SK-N-SH (cell line): ENCODE data around the gene SYNE1. TPM values are rescaled to one million over a fixed set of nuclear protein-coding genes. Genes with fewer than 3 reads are reported as not detected.

Experiments used
- CTCF ChIA-PET: fragments of 300-600, 350-600 bp; formaldehyde crosslinking; extraction: SDS; loops from one replicate; lab custom pipeline; 2021; lab: Yijun Ruan, JAX
- POLR2A ChIA-PET: fragments of 350-600 bp; sonication (Branson Sonifier 250); formaldehyde crosslinking; extraction: SDS; loops from one replicate; lab custom pipeline; 2020; ENCODE audit warnings: antibody characterized with exemption, inconsistent platforms; lab: Yijun Ruan, JAX
- DNase-seq: peaks from one replicate; pipeline ENCODE4 v3.0.0; 2012
- H2AFZ ChIP-seq: fragments of 200-600 bp; sonication (generic); 2 replicates; pipeline ENCODE4 v1.8.1; 2016; ENCODE audit warnings: antibody characterized with exemption, mild to moderate bottlenecking, low read depth
- H3F3A ChIP-seq: fragments of 200-600 bp; sonication (generic); replicated peaks from 2 replicates; pipeline ENCODE3; 2016; ENCODE audit warnings: antibody characterized with exemption, mild to moderate bottlenecking; ENCODE audit not compliant: insufficient read depth
- H3K27ac ChIP-seq, 2 experiments: fragments of 200-500 bp in 1 of 2; fragments of 200-600 bp in 1 of 2; sonication (Bioruptor generic) in 1 of 2; sonication (generic), shearing (Covaris generic) in 1 of 2; 2 replicates each; pipeline versions ENCODE4 v1.5.1 to v1.6.1; 2014 to 2016; ENCODE audit warnings: low read depth in 2 of 2, inconsistent platforms in 1 of 2, low read length in 1 of 2, mild to moderate bottlenecking in 1 of 2, mixed read lengths in 1 of 2
- H3K27me3 ChIP-seq: fragments of 200-600 bp; sonication (generic), shearing (Covaris generic); 2 replicates; pipeline ENCODE4 v1.6.1; 2016; ENCODE audit warnings: mixed run types; ENCODE audit not compliant: insufficient read depth
- H3K36me3 ChIP-seq, 2 experiments: fragments of 200-500 bp in 1 of 2; fragments of 200-600 bp in 1 of 2; sonication (Bioruptor generic) in 1 of 2; sonication (generic) in 1 of 2; replicated peaks in 1 of 2; 2 replicates each; pipeline versions ENCODE3 to v1.5.1; 2014 to 2016; ENCODE audit warnings: low read length in 1 of 2, mild to moderate bottlenecking in 1 of 2; ENCODE audit not compliant: insufficient read depth in 2 of 2, control insufficient read depth in 1 of 2
- H3K4me1 ChIP-seq, 2 experiments: fragments of 200-500 bp in 1 of 2; fragments of 200-600 bp in 1 of 2; sonication (Bioruptor generic) in 1 of 2; sonication (generic), shearing (Covaris generic) in 1 of 2; 2 replicates each; pipeline versions ENCODE4 v1.5.1 to v1.6.1; 2014 to 2016; ENCODE audit warnings: low read depth in 1 of 2, low read length in 1 of 2, mixed run types in 1 of 2; ENCODE audit not compliant: insufficient read depth in 2 of 2, control insufficient read depth in 1 of 2
- H3K4me2 ChIP-seq: fragments of 200-600 bp; sonication (generic), shearing (Covaris generic); 2 replicates; pipeline ENCODE4 v1.6.1; 2017; ENCODE audit warnings: mixed run types
- H3K4me3 ChIP-seq, 2 experiments: fragments of 200-500 bp in 1 of 2; fragments of 200-600 bp in 1 of 2; sonication (Bioruptor generic) in 1 of 2; sonication (generic), shearing (Covaris generic) in 1 of 2; 2 replicates each; pipeline versions ENCODE4 v1.5.1 to v1.8.1; 2014 to 2016; ENCODE audit warnings: low read depth in 2 of 2, inconsistent platforms in 1 of 2, low read length in 1 of 2, mild to moderate bottlenecking in 1 of 2, mixed read lengths in 1 of 2, moderate library complexity in 1 of 2
- H3K79me2 ChIP-seq: fragments of 200-600 bp; sonication (generic); 2 replicates; pipeline ENCODE4 v1.8.1; 2017; ENCODE audit warnings: mild to moderate bottlenecking; ENCODE audit not compliant: insufficient read depth
- H3K9ac ChIP-seq: fragments of 200-600 bp; sonication (generic); 2 replicates; pipeline ENCODE4 v1.6.1; 2017; ENCODE audit warnings: mixed run types
- H3K9me2 ChIP-seq: fragments of 200-600 bp; sonication (generic); 2 replicates; pipeline ENCODE4 v1.6.1; 2017; ENCODE audit warnings: mixed run types
- H3K9me3 ChIP-seq: fragments of 200-600 bp; sonication (generic); 2 replicates; pipeline ENCODE4 v1.6.1; 2017; ENCODE audit warnings: mixed run types, mild to moderate bottlenecking, moderate library complexity
- H4K20me1 ChIP-seq: fragments of 200-600 bp; sonication (generic); 2 replicates; pipeline ENCODE4 v1.6.1; 2017; ENCODE audit warnings: mild to moderate bottlenecking, mixed run types; ENCODE audit not compliant: insufficient read depth
- CHD2 ChIP-seq: fragments of 150-350 bp; IDR thresholded peaks from 2 replicates; pipeline ENCODE4 v1.6.1; 2018; ENCODE audit warnings: low read length; ENCODE audit not compliant: partially characterized antibody
- FOSL2 ChIP-seq: IDR thresholded peaks from 2 replicates; pipeline ENCODE4 v1.4.0; 2012; ENCODE audit warnings: low read depth, mild to moderate bottlenecking, moderate library complexity, borderline replicate concordance
- FOXJ3 ChIP-seq: sonication (generic); formaldehyde crosslinking; IDR thresholded peaks from 2 replicates; pipeline ENCODE4 v1.5.1; 2020; ENCODE audit warnings: mild to moderate bottlenecking, missing genetic modification reagents
- GABPA ChIP-seq: IDR thresholded peaks from 2 replicates; pipeline ENCODE4 v1.4.0; 2012; ENCODE audit warnings: low read depth, mild to moderate bottlenecking
- MXI1 ChIP-seq: IDR thresholded peaks from 2 replicates; pipeline ENCODE4 v1.6.1; 2012; ENCODE audit warnings: mild to moderate bottlenecking, low read depth, low read length, improper control_type of control experiment
- NFIC ChIP-seq: IDR thresholded peaks from 2 replicates; pipeline ENCODE4 v1.4.0; 2012; ENCODE audit warnings: borderline replicate concordance
- RAD21 ChIP-seq: IDR thresholded peaks from 2 replicates; pipeline ENCODE4 v1.6.1; 2012; ENCODE audit warnings: mild to moderate bottlenecking, low read length
- RCOR1 ChIP-seq: fragments of 150-350 bp; IDR thresholded peaks from 2 replicates; pipeline ENCODE4 v1.6.1; 2017; ENCODE audit warnings: antibody characterized with exemption, low read length
- RXRA ChIP-seq: IDR thresholded peaks from 2 replicates; pipeline ENCODE4 v1.4.0; 2012; ENCODE audit warnings: low read depth, mild to moderate bottlenecking, borderline replicate concordance
- SIN3A ChIP-seq: IDR thresholded peaks from 2 replicates; pipeline ENCODE4 v1.6.1; 2012; ENCODE audit warnings: low read depth, mild to moderate bottlenecking, low read length, moderate library complexity, borderline replicate concordance
- SMC3 ChIP-seq: IDR thresholded peaks from 2 replicates; pipeline ENCODE4 v1.6.1; 2012; ENCODE audit warnings: low read depth, low read length, improper control_type of control experiment
- TEAD4 ChIP-seq: IDR thresholded peaks from 2 replicates; pipeline ENCODE4 v1.4.0; 2012; ENCODE audit warnings: mild to moderate bottlenecking, borderline replicate concordance; ENCODE audit not compliant: insufficient read depth
- YY1 ChIP-seq: IDR thresholded peaks from 2 replicates; pipeline ENCODE4 v1.4.0; 2012; ENCODE audit warnings: low read depth, mild to moderate bottlenecking
- WGBS: methylation state at CpG from one replicate; pipeline ENCODE4 v1.1.6; 2017; ENCODE audit warnings: low lambda C conversion rate; 5-methylcytosine and 5-hydroxymethylcytosine counted together
- polyA plus RNA-seq, 3 experiments: library from polyadenylated mRNA; depleted of rRNA; stranded (reverse); fragments of >200 nt; gene quantifications; 2 replicates each; pipeline ENCODE4 v1.2.3, GENCODE V29; 2012
- TF ChIP-seq, protein P1 (sequence below): fragments of 200-600 bp; sonication (generic); IDR thresholded peaks from 2 replicates; pipeline ENCODE4 v1.6.1; 2017; ENCODE audit warnings: antibody characterized with exemption, mild to moderate bottlenecking, moderate library complexity
- TF ChIP-seq, protein P2 (sequence below): IDR thresholded peaks from 2 replicates; pipeline ENCODE4 v1.4.0; 2012; ENCODE audit warnings: low read depth, borderline replicate concordance
- TF ChIP-seq, protein P3 (sequence below): fragments of 150-350 bp; IDR thresholded peaks from 2 replicates; pipeline ENCODE4 v1.6.1; 2017; ENCODE audit warnings: antibody characterized with exemption, low read length, low read depth, borderline replicate concordance
- TF ChIP-seq, protein P4 (sequence below): fragments of 150-350 bp; IDR thresholded peaks from 2 replicates; pipeline ENCODE4 v1.6.1; 2016; ENCODE audit warnings: mild to moderate bottlenecking, low read depth, low read length
- TF ChIP-seq, protein P5 (sequence below): IDR thresholded peaks from 2 replicates; pipeline ENCODE4; 2012

SYNE1 gene
- polyA plus RNA-seq, 1 of the 3 experiments (the other 2 are of a cell fraction), result 31.1 TPM

DNA sequence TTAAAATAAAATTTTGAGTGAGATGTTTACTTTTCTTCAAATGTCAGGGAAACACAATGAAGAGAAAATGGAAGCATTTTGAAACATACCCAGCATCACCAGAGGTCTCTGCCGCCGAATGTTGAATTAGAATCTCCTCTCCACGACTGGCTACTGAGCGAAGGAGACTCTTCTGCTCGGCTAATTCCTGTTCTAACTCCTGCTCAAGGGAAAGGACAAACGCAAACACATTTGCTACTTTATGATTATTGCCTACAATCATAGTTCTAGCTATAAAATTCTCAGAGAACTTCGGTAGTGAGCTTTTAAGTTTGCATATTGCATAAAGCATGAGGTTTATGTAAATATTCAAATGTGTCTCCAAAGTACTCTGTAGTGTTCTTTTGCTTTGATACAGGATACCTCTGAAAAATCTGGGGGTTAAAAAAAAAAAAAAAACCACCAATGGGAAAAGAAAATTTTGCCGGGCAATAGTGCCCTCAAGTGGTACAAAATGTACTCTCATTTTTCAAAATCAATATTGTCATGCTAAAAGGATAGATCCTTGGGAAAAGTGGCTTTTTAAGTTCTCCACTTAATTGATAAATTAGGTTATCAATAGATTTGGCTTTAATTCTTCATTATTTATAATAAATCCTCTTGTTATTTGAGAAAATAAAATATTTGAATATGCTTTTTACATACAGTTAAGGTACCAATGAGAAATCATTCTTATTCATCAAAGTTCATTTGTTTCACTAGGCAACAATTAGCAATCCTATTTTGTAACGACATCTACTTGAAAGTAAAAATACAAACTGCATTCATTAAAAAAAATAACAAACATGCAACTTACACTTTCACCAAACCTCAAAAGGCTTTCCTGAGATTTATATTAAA, 369.0 kb downstream of the SYNE1 start:
- peaks cover 60 to 62% of the 10 kb centered on the region in 2 experiments for H3K36me3 ChIP-seq
- WGBS, result 66% methylated on average over 9 of the region's 9 CpGs
- no peaks in the 10 kb centered on the region for H4K20me1 ChIP-seq
- no peaks in the 10 kb centered on the region for H3K9me3 ChIP-seq
- no peak overlapping the region for H2AFZ ChIP-seq
- peaks cover 0 to 13% of the 10 kb centered on the region in 2 experiments; a peak in 1 of 4 replicates for H3K4me1 ChIP-seq
- DNase-seq, result peak; percentile 43
- H3K9ac ChIP-seq, result no peak overlapping the region
- H3K9me2 ChIP-seq, result no peaks in the 10 kb centered on the region
- no peaks in the 10 kb centered on the region for H3K79me2 ChIP-seq
- ChIA-PET POLR2A (no interaction called here), CTCF (interaction anchor here (0.6 to 2.2 kb wide), 30 partner anchors 8 to 592 kb away, joined by 3 to 17 read pairs (median 4); no protein-coding TSS in a partner anchor)
- peaks cover 6% of the 10 kb centered on the region for H3F3A ChIP-seq
- TF ChIP-seq SMC3 (peak; percentile 25; the same call in 1 of the 2 replicates), GABPA (no peak), TEAD4 (no peak), RXRA (no peak), NFIC (no peak), FOSL2 (no peak), YY1 (no peak), SIN3A (no peak), RCOR1 (no peak), RAD21 (peak; percentile 77)
- TF ChIP-seq, protein P1, sequence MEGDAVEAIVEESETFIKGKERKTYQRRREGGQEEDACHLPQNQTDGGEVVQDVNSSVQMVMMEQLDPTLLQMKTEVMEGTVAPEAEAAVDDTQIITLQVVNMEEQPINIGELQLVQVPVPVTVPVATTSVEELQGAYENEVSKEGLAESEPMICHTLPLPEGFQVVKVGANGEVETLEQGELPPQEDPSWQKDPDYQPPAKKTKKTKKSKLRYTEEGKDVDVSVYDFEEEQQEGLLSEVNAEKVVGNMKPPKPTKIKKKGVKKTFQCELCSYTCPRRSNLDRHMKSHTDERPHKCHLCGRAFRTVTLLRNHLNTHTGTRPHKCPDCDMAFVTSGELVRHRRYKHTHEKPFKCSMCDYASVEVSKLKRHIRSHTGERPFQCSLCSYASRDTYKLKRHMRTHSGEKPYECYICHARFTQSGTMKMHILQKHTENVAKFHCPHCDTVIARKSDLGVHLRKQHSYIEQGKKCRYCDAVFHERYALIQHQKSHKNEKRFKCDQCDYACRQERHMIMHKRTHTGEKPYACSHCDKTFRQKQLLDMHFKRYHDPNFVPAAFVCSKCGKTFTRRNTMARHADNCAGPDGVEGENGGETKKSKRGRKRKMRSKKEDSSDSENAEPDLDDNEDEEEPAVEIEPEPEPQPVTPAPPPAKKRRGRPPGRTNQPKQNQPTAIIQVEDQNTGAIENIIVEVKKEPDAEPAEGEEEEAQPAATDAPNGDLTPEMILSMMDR, result peak; percentile 72
- TF ChIP-seq, protein P2, sequence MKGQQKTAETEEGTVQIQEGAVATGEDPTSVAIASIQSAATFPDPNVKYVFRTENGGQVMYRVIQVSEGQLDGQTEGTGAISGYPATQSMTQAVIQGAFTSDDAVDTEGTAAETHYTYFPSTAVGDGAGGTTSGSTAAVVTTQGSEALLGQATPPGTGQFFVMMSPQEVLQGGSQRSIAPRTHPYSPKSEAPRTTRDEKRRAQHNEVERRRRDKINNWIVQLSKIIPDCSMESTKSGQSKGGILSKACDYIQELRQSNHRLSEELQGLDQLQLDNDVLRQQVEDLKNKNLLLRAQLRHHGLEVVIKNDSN, result no peak
- H3K27ac ChIP-seq, result no peak overlapping the region
- H3K27me3 ChIP-seq, result no peaks in the 10 kb centered on the region
- H3K4me3 ChIP-seq, result peak overlapping the region in 1 of 2 experiments; percentile 44; a peak in 1 of 4 replicates
- no peak overlapping the region for H3K4me2 ChIP-seq

DNA sequence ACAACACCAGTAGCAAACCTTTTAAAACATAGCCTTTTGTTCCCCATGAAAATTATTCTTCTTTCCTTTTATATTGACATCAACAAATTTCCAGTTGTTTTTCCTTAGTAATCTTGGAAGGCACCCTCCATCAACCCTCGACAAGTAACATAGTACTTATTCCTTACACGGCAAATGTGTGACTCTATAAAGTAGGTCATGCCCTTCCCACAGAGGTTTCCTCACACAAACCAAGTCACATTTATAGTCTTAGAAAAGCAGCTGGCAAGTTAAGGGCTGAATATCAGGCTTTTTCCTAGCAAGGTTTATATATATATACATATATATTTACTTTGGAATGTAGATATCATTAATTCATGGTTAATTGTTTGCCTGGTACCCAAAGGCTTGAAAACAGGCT, 371.5 kb downstream of the SYNE1 start:
- no peak for DNase-seq
- Histone ChIP-seq H3F3A (peaks cover 3% of the 10 kb centered on the region), H3K4me2 (no peak overlapping the region), H3K4me1 (peaks cover 0 to 2% of the 10 kb centered on the region in 2 experiments; a peak in 1 of 4 replicates), H3K9ac (no peak overlapping the region), H3K4me3 (no peak overlapping the region), H3K79me2 (no peaks in the 10 kb centered on the region), H3K27ac (no peak overlapping the region), H3K36me3 (peaks cover 55 to 67% of the 10 kb centered on the region in 2 experiments), H3K9me2 (no peaks in the 10 kb centered on the region), H3K9me3 (no peaks in the 10 kb centered on the region), H4K20me1 (no peaks in the 10 kb centered on the region), H3K27me3 (no peaks in the 10 kb centered on the region), H2AFZ (no peak overlapping the region)
- WGBS, result 93% methylated on average over 2 of the region's 2 CpGs
- ChIA-PET CTCF (interaction anchor here (0.8 to 1.3 kb wide), 2 partner anchors 9 to 141 kb away, joined by 3 to 4 read pairs; no protein-coding TSS in a partner anchor), POLR2A (no interaction called here)
- TF ChIP-seq, protein P3, sequence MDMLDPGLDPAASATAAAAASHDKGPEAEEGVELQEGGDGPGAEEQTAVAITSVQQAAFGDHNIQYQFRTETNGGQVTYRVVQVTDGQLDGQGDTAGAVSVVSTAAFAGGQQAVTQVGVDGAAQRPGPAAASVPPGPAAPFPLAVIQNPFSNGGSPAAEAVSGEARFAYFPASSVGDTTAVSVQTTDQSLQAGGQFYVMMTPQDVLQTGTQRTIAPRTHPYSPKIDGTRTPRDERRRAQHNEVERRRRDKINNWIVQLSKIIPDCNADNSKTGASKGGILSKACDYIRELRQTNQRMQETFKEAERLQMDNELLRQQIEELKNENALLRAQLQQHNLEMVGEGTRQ, result no peak
- TF ChIP-seq, protein P2, result no peak
- no peak for TF ChIP-seq MXI1
- TF ChIP-seq FOXJ3 (CRISPR knock-in tag), result no peak
- TF ChIP-seq RAD21, result no peak
- no peak for TF ChIP-seq YY1
- TF ChIP-seq CHD2, result no peak
- TF ChIP-seq, protein P4, sequence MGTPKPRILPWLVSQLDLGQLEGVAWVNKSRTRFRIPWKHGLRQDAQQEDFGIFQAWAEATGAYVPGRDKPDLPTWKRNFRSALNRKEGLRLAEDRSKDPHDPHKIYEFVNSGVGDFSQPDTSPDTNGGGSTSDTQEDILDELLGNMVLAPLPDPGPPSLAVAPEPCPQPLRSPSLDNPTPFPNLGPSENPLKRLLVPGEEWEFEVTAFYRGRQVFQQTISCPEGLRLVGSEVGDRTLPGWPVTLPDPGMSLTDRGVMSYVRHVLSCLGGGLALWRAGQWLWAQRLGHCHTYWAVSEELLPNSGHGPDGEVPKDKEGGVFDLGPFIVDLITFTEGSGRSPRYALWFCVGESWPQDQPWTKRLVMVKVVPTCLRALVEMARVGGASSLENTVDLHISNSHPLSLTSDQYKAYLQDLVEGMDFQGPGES, result no peak
- TF ChIP-seq FOSL2, result no peak
- no peak for TF ChIP-seq TEAD4
- no peak for TF ChIP-seq RXRA
- TF ChIP-seq, protein P5, sequence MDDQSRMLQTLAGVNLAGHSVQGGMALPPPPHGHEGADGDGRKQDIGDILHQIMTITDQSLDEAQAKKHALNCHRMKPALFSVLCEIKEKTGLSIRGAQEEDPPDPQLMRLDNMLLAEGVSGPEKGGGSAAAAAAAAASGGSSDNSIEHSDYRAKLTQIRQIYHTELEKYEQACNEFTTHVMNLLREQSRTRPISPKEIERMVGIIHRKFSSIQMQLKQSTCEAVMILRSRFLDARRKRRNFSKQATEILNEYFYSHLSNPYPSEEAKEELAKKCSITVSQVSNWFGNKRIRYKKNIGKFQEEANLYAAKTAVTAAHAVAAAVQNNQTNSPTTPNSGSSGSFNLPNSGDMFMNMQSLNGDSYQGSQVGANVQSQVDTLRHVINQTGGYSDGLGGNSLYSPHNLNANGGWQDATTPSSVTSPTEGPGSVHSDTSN, result no peak
